Uterus (tissue), 2 donors: Measurements from ENCODE around the gene FYTTD1.

ENCODE experiments used
- CTCF ChIP-seq, 4 experiments: fragments of 200-600 bp in 2 of 4; fragments of 450-650 bp in 2 of 4; sonication (generic) in 2 of 4; IDR thresholded peaks; one replicate each; pipeline ENCODE4 v1.5.1; 2016 to 2019; ENCODE audit warnings: antibody characterized with exemption in 4 of 4, mild to moderate bottlenecking in 2 of 4, moderate library complexity in 1 of 4
- POLR2A ChIP-seq, 2 donors: fragments of 450-650 bp; IDR thresholded peaks; one replicate each; pipeline ENCODE4 v1.6.1; 2016; ENCODE audit warnings: antibody characterized with exemption in 2 of 2, mild to moderate bottlenecking in 1 of 2, moderate library complexity in 1 of 2

DNA sequence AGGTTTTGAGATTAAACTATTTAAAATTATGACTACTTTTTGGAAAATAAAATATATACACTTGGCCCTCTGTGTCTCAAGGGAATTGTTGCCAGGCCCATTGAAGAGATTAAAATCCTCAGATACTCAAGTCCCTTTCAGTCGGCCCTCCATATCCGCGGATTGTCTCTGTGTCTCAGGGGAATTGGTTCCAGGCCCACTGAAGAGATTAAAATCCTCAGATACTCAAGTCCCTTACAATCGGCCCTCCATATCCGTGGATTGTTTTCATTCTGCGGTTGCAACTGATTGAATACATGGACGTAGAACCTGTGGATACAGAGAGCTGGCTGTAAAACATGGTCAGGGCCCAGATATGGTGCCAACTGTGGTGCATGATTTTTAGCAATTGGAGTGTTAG, 25.6 kb downstream of the FYTTD1 start:
- TF ChIP-seq CTCF (IDR thresholded peaks at IDR 0.05) (no peak), POLR2A (IDR thresholded peaks at IDR 0.05) (no peak)
